Measurements from ENCODE around the gene CCR2.
"Not testable (repeated sequence)": the region's sequence is repeated elsewhere in the genome, so short reads cannot be mapped to it uniquely, and the experiment has no call there.

The CCR2 gene

DNA sequence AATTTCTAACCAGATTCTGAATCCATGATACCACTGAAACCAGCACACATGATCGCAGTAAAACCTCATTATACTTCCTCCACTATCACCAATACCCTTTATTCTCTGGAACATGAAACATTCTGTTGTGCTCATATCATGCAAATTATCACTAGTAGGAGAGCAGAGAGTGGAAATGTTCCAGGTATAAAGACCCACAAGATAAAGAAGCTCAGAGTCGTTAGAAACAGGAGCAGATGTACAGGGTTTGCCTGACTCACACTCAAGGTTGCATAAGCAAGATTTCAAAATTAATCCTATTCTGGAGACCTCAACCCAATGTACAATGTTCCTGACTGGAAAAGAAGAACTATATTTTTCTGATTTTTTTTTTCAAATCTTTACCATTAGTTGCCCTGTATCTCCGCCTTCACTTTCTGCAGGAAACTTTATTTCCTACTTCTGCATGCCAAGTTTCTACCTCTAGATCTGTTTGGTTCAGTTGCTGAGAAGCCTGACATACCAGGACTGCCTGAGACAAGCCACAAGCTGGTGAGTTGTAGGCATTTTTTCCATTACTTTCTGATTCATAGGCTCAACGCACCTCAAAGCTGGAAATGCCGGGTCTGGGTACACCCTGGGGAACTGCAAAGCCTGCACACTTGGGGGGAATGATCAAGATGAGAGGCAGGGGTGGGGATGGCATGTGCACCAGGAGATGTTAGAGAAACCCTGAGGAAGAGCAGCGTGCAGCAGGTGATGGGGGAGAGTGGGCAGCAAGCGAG, at the start of gene CCR2:
Gene CCR2 (plus strand): TSS at position 465 of the 764 bp plus-strand sequence. CDS start 3,417 bp downstream, outside the sequence.
- in situ Hi-C loops (cut with MboI; ENCODE audit: low sequenced_read_pairs): loop anchor here (25.0 kb wide), 1 partner anchor 417 kb away; the partner anchor contains the start of gene CXCR6

DNA sequence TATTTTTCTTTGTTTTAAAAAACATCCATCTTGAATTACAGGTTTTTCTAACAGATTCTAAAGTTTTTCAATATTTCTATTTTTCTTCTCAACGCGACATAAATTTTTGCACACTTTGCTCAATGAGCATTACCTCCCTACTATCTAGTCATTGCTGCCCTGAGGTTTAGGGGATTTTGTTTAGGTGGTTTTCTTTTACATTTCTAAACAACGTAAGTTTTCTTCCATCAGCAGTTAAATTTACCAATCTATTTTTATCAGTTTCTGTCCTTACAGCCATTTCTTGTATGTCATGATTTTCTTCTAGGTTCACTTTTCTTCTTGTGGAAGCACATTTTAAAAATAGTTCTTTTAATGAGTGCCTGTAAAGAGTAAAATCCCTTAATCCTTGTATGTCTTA, 49.2 kb upstream of the CCR2 start:
- in situ Hi-C loops (cut with MboI; ENCODE audit: low sequenced_read_pairs): no loop called here

DNA sequence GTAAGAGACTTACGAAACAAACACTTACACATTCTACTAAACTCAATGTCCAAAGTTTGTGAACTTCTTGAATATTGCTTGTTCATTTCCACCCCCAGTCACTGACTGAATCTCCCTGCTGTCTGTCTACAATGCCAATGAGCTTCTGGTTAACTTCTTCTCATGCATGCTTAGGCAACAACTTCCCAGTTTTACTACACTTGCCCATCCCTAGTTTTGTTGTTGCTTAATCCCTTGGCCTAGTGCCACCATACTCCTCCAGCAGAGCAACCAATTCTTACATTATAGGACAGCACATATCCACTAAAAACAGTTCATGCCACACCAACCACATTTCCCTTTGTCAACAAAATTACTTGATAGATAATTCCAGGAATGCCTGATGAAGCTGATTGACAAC, 40.9 kb upstream of the CCR2 start:
- in situ Hi-C loops (cut with MboI; ENCODE audit: low sequenced_read_pairs): no loop called here

DNA sequence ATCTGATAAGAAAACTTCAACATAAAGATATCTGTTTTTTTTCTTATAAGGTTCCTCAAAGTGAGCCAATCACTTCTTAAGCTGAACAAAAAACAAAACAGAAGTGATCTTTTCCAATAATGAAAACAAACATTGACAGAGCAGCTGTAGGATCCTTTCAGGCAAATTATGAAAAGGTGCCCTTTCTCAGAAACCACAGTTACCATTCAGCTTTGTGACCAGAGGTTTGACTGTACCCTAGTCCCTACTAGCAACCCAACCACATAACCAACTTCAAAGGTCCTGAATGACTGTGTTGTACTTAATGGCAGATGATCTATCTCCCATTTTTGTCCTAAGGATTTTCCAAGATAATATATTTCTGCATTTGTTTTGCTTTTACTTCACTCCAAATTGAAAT, 39.4 kb upstream of the CCR2 start:
- in situ Hi-C loops (cut with MboI; ENCODE audit: low sequenced_read_pairs): no loop called here

DNA sequence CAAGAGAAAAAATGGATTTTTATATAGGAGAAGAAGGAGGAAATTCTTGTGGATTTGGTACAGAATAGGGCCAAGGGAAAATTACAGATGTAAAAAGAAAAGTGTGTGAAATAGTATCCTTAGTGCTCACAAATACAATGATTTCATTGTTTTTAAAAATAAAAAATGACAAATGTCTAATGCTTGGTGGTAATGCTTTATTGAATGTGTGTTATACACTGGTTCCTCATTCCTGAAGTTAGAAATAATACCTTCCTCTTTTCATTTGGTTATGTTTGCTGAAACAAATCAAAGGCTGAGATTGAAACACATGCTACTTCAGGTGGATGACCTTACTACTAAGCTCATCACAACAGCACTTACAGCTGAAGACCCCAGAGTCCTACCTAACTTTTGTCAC, 37.7 kb upstream of the CCR2 start:
- in situ Hi-C loops (cut with MboI; ENCODE audit: low sequenced_read_pairs): no loop called here

DNA sequence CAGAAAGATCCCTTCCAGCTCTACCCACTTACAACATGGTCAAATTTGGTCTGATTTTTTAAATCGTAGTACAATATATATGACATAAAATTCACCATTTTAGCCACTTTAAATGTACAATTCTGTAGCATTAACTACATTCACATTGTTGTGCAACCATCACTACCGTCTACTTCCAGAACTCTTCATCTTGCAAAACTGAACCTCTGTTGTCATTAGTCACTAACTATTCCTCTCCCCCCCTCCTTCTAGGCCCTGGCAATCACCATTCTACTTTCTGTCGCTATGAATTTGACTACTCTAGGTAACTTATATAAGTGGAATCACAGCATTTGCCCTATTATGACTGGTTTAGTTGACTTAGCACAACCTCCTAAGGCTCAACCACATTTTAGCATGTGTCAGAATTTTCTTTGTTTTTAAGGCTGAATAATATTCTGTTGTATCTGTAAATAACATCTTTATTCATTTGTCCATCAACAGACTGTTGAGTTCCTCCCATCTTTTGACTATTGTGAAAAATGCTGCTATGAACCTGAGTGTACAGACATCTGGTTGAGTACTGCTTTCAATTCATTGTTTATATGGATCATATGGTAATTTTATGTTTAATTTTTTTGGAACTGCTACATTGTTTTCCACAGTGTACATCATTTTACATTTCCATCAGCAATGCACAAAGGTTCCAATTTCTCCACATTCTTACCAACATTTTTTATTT, 35.5 kb upstream of the CCR2 start:
- in situ Hi-C loops (cut with MboI; ENCODE audit: low sequenced_read_pairs): no loop called here

DNA sequence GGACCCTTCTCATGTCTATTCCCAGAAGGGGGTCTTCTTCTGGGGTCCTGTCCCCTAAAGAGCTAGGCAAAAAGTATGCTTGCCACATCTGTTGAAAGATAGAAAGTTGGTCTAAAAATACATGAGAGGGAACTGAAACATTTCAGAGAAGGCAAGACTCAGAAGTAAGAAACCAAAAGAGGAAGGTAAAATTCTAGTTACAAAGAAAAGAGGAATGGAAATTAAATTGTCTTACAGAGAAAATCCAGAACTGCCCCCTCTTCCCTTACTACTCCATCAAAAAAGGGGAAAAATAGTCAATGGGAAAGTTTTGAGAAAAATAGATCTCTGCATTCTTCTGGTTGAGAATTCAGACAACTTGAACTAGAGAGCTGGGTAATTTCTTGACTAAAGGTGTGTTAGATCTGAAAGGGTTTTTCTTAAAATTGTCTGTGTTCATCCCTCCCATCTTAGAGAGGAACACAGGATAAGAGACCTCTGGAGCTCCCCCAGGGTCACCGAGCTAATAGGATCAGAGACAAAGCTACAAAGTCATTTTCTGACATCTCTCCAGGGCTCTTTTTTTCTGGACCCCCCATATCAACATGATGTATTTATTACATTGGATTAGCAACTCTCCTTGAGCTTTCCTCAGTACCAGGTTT, 32.3 kb upstream of the CCR2 start:
- in situ Hi-C loops (cut with MboI; ENCODE audit: low sequenced_read_pairs): no loop called here

DNA sequence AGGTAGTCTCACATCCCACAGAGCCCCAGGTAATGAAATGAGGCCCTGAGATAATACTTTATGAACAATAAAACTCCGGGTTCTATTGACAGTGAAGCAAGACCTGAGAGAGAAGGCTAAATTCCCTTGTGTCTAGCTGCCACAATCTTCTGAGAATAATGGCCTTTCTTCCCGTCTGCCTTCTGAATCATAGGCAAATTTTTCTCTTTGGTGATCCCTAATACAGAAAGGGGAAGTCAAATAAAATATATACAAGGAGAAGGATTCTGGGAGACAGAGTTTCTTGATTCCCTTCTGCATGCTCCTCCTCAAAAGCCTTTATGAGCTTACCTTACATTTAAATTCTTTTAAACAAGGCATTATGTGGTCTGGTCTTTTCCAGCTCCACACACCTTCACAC, 29.9 kb upstream of the CCR2 start:
- in situ Hi-C loops (cut with MboI; ENCODE audit: low sequenced_read_pairs): no loop called here

DNA sequence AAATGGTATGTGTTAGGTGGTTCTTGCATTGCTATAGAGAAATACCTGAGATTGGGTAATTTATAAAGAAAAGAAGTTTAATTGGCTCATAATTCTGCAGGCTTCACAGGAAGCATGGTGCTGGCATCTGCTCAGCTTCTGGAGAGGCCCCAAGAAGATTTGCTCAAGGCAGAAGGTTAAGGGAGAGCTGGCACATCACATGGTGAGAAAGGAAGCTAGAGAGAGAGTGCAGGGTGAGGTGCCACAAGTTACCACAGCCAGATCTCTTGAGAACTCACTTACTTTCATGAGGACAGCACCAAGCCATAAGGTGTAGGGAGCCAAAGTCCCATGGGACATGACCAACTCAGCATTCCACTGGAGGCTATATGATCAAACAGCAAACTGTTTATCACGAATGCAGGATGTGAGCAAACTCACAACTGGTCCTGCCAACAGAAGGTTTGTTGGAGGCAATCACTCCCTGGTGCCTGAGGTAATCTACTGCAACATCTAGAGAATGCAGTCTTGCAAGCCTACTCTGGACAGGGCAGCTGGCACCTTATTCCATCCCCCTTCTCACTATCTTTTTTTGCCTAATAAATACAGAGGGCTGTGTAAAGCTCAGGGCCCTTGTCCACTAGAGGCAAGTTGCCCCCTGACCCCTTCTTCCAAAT, 28.1 kb upstream of the CCR2 start:
- in situ Hi-C loops (cut with MboI; ENCODE audit: low sequenced_read_pairs): no loop called here

DNA sequence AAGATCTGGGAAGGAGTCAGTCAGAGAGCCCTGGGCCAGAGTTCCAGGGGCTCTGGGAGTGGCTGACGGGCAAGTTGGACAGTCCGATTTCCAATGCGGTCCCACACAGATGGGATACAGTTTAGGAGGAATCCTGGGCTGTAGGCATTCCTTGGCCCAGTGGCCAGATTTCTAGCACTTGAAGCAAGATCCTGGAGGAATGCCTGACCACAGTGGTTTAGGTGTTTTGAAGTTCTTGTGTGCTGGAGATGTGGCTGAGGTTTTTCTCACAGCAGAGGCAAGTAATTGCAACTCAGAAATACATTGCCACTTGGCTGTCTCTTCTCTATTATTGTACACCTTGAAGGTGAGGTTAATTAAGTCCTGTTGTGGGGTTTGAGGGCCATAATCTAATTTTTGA, 23.2 kb upstream of the CCR2 start:
- in situ Hi-C loops (cut with MboI; ENCODE audit: low sequenced_read_pairs): not testable (repeated sequence)

DNA sequence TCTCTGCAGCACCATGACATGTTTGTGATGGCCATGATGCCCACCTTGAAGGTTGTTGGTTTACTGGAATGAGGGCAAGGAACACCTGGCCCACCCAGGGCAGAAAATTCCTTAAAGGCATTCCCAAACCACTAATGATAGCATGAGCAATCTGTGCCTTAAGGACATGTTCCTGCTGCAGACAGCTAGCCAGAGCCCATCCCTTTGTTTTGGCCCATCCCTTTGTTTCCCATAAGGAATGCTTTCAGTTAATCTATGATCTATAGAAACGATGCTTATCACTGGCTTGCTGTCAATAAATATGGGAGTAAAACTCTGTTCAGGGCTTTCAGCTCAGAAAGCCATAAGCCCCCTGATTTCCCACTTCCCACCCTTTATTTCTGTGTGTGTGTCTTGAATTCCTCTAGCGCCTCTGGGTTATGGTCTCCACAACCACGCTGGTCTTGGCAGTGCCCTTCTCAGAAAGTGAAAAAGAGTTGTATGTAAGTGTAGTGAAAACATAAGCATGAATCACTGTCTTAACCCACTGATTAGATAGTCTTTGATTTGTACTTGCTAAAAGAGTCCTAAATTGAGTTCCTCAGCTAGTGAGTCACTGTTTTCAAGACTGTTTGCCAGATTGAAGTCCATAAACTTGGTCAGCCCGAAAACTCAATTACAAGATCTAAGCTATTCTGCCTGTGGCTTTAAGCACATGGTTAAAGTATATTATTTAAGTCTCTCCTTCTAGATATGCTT, 19.0 kb upstream of the CCR2 start:
- in situ Hi-C loops (cut with MboI; ENCODE audit: low sequenced_read_pairs): no loop called here

DNA sequence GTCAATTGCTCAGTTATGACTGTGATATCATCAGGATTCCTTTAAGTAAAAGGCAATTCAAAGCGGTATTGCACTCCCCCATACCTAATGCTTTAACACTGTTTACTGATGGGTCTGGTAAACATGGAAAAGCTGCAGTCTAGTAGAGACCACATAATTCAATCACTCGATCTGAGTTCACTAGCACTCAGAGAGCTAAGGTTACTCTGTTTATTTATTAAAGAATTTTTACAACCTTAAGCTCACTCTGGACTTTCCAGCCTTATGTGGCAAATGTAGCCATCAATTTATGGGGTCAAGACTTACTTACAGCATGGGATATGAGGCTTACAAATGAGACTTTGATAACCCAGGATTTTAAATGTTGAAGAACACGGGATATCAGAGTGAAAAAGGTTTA, 18.4 kb upstream of the CCR2 start:
- in situ Hi-C loops (cut with MboI; ENCODE audit: low sequenced_read_pairs): no loop called here

DNA sequence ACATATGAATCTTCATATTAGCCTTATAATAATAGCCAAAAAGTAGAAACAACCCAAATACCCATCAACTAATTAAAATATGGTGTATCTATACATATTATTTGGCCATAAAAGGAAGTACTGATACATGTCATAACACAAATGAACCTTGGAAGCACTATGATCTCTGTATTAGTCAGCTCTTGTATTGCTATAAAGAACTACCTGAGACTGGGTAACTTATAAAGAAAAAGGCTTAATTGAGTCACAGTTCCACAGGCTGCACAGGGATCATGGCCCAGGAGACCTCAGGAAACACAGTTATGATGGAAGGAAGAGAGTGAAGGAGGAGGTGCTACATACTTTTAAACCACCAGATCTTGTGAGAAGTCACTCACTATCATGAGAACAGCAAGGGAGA, 16.0 kb upstream of the CCR2 start:
- in situ Hi-C loops (cut with MboI; ENCODE audit: low sequenced_read_pairs): no loop called here

DNA sequence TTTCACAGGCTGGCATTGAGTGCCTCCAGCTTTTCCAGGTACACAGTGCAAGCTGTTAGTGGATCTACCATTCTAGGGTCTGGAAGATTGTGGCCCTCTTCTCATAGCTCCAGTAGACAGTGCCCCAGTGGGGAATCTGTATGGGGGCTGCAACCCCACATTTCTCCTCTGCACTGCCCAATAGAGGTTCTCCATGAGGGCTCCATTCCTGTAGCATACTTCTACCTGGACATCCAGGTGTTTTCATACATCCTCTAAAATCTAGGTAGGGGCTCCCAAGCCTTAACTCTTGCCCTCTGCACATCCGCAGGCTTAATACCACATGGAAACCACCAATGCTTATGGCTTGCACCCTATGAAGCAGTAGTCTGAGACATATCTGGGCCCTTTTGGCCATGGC, 15.1 kb upstream of the CCR2 start:
- in situ Hi-C loops (cut with MboI; ENCODE audit: low sequenced_read_pairs): no loop called here

DNA sequence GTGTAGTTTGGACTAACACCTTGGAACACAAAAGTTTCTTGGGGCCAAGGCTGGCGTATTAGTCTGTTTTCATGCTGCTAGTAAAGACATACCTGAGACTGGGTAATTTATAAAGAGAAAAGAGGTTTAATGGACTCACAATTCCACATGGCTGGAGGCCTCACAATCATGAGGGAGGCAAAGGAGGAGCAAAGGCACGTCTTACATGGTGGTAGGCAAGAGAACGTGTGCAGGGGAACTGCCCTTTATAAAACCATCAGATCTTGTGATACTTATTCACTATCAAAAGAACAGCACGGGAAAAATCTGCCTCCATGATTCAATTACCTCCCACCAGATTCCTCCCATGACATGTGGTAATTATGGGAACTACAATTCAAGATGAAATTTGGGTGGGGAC, 9.4 kb upstream of the CCR2 start:
- in situ Hi-C loops (cut with MboI; ENCODE audit: low sequenced_read_pairs): no loop called here

DNA sequence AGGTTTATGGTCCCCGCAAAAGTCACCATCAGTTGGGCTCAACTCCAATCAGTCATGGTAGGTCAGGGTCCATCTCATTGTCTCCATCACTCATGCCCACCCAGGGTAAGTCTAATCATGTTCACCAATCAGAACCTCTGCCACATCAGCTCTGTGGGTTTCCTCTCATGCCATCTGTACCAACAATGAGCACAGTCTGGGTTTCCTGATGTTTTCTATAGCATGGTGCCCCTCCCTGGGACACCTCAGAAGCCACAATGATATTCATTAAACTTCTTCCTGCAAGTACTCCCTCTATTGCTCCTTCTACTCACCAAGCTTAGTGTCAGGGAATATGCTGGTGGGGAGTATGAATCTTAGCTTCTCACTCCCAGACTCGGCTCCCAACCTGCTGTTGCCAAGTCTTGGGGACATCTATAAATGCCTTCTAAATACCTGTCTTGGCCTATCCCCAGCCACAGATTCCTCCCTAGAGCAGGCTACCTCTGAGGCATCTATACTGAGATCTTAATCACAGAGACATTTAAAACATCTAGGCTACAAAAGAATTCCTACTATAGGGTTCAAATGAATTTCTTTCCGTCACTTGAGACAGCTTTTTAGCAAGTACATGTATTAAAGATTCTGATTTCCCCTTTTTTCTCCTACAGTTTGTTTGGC, 5.0 kb upstream of the CCR2 start:
- in situ Hi-C loops (cut with MboI; ENCODE audit: low sequenced_read_pairs): no loop called here

DNA sequence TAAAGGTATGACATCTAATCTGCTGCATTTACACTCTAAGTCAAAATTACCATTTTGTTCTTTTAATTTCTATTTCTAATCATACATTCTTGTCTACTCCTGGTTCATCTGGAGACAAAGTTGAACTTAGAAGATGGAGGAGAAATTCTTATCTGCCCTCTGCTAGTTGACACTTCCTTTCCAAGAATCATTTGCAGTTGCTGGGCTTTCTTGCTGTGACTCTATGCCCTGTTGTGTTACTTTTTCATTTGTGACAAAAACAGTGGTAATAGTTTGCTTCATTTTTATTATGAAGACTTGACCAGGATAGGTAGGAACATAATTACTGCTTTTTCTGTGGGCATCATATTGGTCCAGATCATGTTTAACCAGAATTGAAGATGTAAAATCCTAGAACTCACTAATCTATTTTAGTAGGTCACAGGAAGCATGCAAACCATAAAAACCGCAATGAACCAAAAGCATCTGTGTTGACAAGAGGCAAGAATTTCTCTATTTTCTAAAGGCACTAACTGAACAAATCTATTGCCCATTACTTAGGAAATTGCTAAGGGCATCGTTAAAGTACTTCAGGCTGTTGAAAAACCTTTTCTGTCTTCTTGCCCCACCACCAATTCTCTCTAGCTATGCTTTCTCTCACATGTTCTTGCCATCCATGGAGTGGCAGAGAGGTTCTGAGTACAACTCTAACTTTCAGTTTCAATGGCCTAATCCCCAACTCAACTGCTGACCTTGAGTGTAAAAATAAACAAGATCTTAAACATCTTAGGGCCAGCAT, 4.2 kb upstream of the CCR2 start:
- in situ Hi-C loops (cut with MboI; ENCODE audit: low sequenced_read_pairs): loop anchor here (25.0 kb wide), 1 partner anchor 412 kb away; the partner anchor contains the start of gene CXCR6

DNA sequence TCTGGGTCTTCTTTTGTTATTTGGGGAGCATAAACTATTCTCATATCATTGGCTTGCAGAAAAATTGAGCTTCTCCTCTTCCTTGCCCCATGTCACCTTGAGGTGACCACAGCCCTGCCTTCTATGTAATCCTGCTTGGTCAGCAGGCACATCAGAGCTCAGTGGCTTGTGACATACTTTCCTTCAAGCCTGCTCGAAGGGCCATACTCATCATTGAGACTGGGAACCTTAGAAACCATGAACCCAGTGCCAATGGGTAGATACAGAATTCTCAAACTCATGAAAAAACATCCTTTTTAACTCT, 3.7 kb upstream of the CCR2 start:
- in situ Hi-C loops (cut with MboI; ENCODE audit: low sequenced_read_pairs): loop anchor here (25.0 kb wide), 1 partner anchor 413 kb away; the partner anchor contains the start of gene CXCR6

DNA sequence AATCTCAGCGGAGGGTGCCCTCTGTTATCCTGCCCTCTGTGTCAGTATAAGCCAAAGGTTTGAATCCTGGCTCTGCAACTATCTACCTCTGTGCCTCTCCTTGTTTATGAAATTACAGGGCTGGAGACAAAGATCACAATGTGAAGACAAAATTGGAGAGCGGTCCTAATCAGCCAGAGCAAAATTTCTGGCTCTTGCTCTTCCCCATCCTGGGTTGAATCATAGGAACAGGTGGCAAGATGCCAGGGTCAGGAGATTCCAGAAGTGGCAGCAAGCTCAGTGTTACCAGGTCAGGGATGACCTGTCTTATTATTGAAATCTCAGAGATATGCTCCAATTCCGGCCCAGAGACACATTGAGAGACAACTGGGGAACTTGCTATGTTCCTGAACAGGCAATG, 2.3 kb upstream of the CCR2 start:
- in situ Hi-C loops (cut with MboI; ENCODE audit: low sequenced_read_pairs): loop anchor here (25.0 kb wide), 1 partner anchor 414 kb away; the partner anchor contains the start of gene CXCR6

Data from HL-60/S4 treated with retinoic acid at 250 ng/mL for 4 days and 3 days (cell line).